ENCODE measurements around the gene IRAK3.

DNA sequence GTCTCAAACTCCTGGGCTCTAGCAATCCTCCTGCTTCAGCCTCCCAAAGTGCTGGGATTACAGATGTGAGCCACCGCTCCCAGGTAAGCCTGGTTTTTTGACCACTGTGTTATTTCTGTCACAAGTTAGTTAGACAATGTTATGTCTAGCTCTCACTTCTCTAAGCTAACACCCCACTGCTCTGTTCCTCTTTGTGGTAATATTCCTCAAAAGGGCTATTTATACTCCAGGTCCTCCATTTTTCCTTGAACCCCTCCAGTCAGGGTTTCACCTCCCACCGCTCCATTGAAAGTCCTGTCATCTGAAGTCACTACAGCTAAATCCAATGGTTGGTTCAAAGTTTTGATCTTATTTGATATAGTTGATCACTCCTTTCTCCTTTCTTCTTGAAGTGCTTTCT, 5.1 kb downstream of the IRAK3 start:
- TF ChIP-seq, protein P1, sequence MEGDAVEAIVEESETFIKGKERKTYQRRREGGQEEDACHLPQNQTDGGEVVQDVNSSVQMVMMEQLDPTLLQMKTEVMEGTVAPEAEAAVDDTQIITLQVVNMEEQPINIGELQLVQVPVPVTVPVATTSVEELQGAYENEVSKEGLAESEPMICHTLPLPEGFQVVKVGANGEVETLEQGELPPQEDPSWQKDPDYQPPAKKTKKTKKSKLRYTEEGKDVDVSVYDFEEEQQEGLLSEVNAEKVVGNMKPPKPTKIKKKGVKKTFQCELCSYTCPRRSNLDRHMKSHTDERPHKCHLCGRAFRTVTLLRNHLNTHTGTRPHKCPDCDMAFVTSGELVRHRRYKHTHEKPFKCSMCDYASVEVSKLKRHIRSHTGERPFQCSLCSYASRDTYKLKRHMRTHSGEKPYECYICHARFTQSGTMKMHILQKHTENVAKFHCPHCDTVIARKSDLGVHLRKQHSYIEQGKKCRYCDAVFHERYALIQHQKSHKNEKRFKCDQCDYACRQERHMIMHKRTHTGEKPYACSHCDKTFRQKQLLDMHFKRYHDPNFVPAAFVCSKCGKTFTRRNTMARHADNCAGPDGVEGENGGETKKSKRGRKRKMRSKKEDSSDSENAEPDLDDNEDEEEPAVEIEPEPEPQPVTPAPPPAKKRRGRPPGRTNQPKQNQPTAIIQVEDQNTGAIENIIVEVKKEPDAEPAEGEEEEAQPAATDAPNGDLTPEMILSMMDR (IDR thresholded peaks at IDR 0.05) = no peak
- no peak for TF ChIP-seq POLR2A (IDR thresholded peaks at IDR 0.05)

Measured in testis (tissue), 2 donors.